Left ventricle myocardium superior (tissue), 1 donor: ENCODE results near the gene KLHL36. TPM values are rescaled to one million over a fixed set of nuclear protein-coding genes. Genes with fewer than 3 reads are reported as not detected.

Source experiments
- total RNA-seq: library from RNA; stranded (reverse); fragmentation: NEBNext Ultra II Directional; extraction: Animal tissue kit (Norgen Biotek cat#: 25700); gene quantifications from one replicate; pipeline ENCODE4 v1.2.1, GENCODE V29; 2021
- donor health status: DM: no; HTN: yes; CAD: no; lungs with severe emphysema.

Gene KLHL36
- total RNA-seq, 1 donor from 2014 or later: 62.5 TPM

Other genes starting within 250 kb of the KLHL36 start
- gene MEAK7, start 143.9 kb upstream of the KLHL36 start, total RNA-seq: 4.4 TPM
- gene COTL1, start 30.4 kb upstream of the KLHL36 start, total RNA-seq: 11.8 TPM
- gene USP10, start 51.5 kb downstream of the KLHL36 start, total RNA-seq: 74.5 TPM
- gene CRISPLD2, start 171.5 kb downstream of the KLHL36 start, total RNA-seq: 29.1 TPM